ENCODE data around the gene RPTN. TPM values are rescaled to one million over a fixed set of nuclear protein-coding genes. Genes with fewer than 3 reads are reported as not detected.
A peak's percentile ranks its signal among the peaks of the same experiment; 100 is the strongest.

RPTN gene
- total and polyA plus RNA-seq, 7 experiments from 2014 or later: not detected

GRCh38 chr1:152189657-152190442 lies 30.8 kb upstream of the RPTN start:
- H3K9me3 ChIP-seq (ENCODE audit: control insufficient read depth in 2 of 3, low read length in 3 of 3): no peaks in the 10 kb centered on the region
- intact Hi-C loops (cut with micrococcal nuclease): loop anchor here (1.0 to 10.0 kb wide), 6 partner anchors 157 to 268 kb away; no protein-coding TSS in a partner anchor
- no peak overlapping the region for H3K27ac ChIP-seq (ENCODE audit: low read depth, low read length)
- CTCF ChIA-PET: interaction anchor here (0.8 to 7.8 kb wide), 7 partner anchors 9 to 269 kb away, joined by 3 to 97 read pairs (median 4); no protein-coding TSS in a partner anchor
- H3K27me3 ChIP-seq (ENCODE audit: control insufficient read depth in 2 of 2, insufficient read depth in 2 of 2, low read length in 2 of 2): no peaks in the 10 kb centered on the region
- POLR2A ChIA-PET: no interaction called here
- DNase-seq (peak; percentile 17 to 65 (median 45)), ATAC-seq (peak; percentile 78)
- no peaks in the 10 kb centered on the region for H3K4me1 ChIP-seq (ENCODE audit: control insufficient read depth in 2 of 2, insufficient read depth in 2 of 2, low read length in 2 of 2)
- H3K27me3 Mint-ChIP-seq: peaks cover 0 to 45% (median 5%) of the 10 kb centered on the region in 5 donors
- H3K36me3 Mint-ChIP-seq: no peaks in the 10 kb centered on the region
- no peaks in the 10 kb centered on the region for H3K9me3 Mint-ChIP-seq
- peak overlapping the region; percentile 62 to 88 (median 80) for H3K4me3 Mint-ChIP-seq
- peak overlapping the region; percentile 63 for H3K4me3 ChIP-seq (ENCODE audit: low read length)
- H3K36me3 ChIP-seq (ENCODE audit: control insufficient read depth in 2 of 3, insufficient read depth in 3 of 3, low read length in 3 of 3): no peaks in the 10 kb centered on the region
- peak overlapping the region in 3 of 9 donors; percentile 4 to 43 (median 26) for H3K27ac Mint-ChIP-seq
- H3K4me1 Mint-ChIP-seq: peaks cover 0 to 9% (median 6%) of the 10 kb centered on the region in 7 donors

GRCh38 chr1:152188673-152189591 lies 29.9 kb upstream of the RPTN start:
- H3K27ac Mint-ChIP-seq: no peak overlapping the region

GRCh38 chr1:152186556-152187285 lies 27.7 kb upstream of the RPTN start:
- Histone ChIP-seq H3K36me3 (ENCODE audit: control insufficient read depth in 2 of 3, insufficient read depth in 3 of 3, low read length in 3 of 3) (no peaks in the 10 kb centered on the region), H3K4me3 (ENCODE audit: low read length) (no peak overlapping the region), H3K9me3 (ENCODE audit: control insufficient read depth in 2 of 3, low read length in 3 of 3) (no peaks in the 10 kb centered on the region), H3K27me3 (ENCODE audit: control insufficient read depth in 2 of 2, insufficient read depth in 2 of 2, low read length in 2 of 2) (no peaks in the 10 kb centered on the region), H3K4me1 (ENCODE audit: control insufficient read depth in 2 of 2, insufficient read depth in 2 of 2, low read length in 2 of 2) (no peaks in the 10 kb centered on the region), H3K27ac (ENCODE audit: low read depth, low read length) (no peak overlapping the region)
- H3K9me3 Mint-ChIP-seq: no peaks in the 10 kb centered on the region
- DNase-seq: no peak
- peak overlapping the region in 1 of 10 donors; percentile 7 for H3K4me3 Mint-ChIP-seq
- POLR2A ChIA-PET: interaction anchor here (0.7 to 2.1 kb wide), 3 partner anchors 54 to 138 kb away, joined by 3 to 4 read pairs (median 3); no protein-coding TSS in a partner anchor
- H3K36me3 Mint-ChIP-seq: no peaks in the 10 kb centered on the region
- peaks cover 5 to 39% (median 9%) of the 10 kb centered on the region in 5 donors for H3K27me3 Mint-ChIP-seq
- no peak overlapping the region for H3K27ac Mint-ChIP-seq
- CTCF ChIA-PET: interaction anchor here (0.9 to 7.8 kb wide), 10 partner anchors 10 to 282 kb away, joined by 3 to 97 read pairs (median 7); no protein-coding TSS in a partner anchor
- H3K4me1 Mint-ChIP-seq: peaks cover 0 to 9% (median 6%) of the 10 kb centered on the region in 7 donors
- no peak for ATAC-seq
- intact Hi-C loops (cut with micrococcal nuclease): loop anchor here in 1 of 2 donors (2.0 to 10.0 kb wide), 4 partner anchors 76 to 256 kb away; no protein-coding TSS in a partner anchor

More at GRCh38 chr1:152188673-152189591, 29.9 kb upstream of the RPTN start:
- ATAC-seq: peak; percentile 74
- H3K36me3 Mint-ChIP-seq: no peaks in the 10 kb centered on the region
- intact Hi-C loops (cut with micrococcal nuclease): loop anchor here (1.0 to 10.0 kb wide), 6 partner anchors 158 to 269 kb away; no protein-coding TSS in a partner anchor
- peaks cover 0 to 9% (median 6%) of the 10 kb centered on the region in 7 donors for H3K4me1 Mint-ChIP-seq
- no peaks in the 10 kb centered on the region for H3K9me3 Mint-ChIP-seq
- ChIA-PET POLR2A (no interaction called here), CTCF (interaction anchor here (0.7 to 7.8 kb wide), 9 partner anchors 10 to 1483 kb away, joined by 3 to 97 read pairs (median 4); no protein-coding TSS in a partner anchor)
- Histone ChIP-seq H3K36me3 (ENCODE audit: control insufficient read depth in 2 of 3, insufficient read depth in 3 of 3, low read length in 3 of 3) (no peaks in the 10 kb centered on the region), H3K27me3 (ENCODE audit: control insufficient read depth in 2 of 2, insufficient read depth in 2 of 2, low read length in 2 of 2) (no peaks in the 10 kb centered on the region), H3K4me1 (ENCODE audit: control insufficient read depth in 2 of 2, insufficient read depth in 2 of 2, low read length in 2 of 2) (no peaks in the 10 kb centered on the region), H3K27ac (ENCODE audit: low read depth, low read length) (no peak overlapping the region), H3K4me3 (ENCODE audit: low read length) (peak overlapping the region; percentile 63), H3K9me3 (ENCODE audit: control insufficient read depth in 2 of 3, low read length in 3 of 3) (no peaks in the 10 kb centered on the region)
- DNase-seq: peak; percentile 47 to 75 (median 64)
- peak overlapping the region; percentile 62 to 88 (median 80) for H3K4me3 Mint-ChIP-seq
- peaks cover 5 to 50% (median 9%) of the 10 kb centered on the region in 5 donors for H3K27me3 Mint-ChIP-seq

- ChIA-PET POLR2A (interaction anchor here (1.2 to 2.1 kb wide), 3 partner anchors 11 to 138 kb away, joined by 3 to 4 read pairs (median 3); no protein-coding TSS in a partner anchor), CTCF (interaction anchor here (0.6 to 7.8 kb wide), 9 partner anchors 9 to 303 kb away, joined by 3 to 97 read pairs (median 7); no protein-coding TSS in a partner anchor)
- intact Hi-C loops (cut with micrococcal nuclease): loop anchor here (1.0 to 10.0 kb wide), 6 partner anchors 43 to 257 kb away; no protein-coding TSS in a partner anchor
- Histone ChIP-seq H3K27ac (ENCODE audit: low read depth, low read length) (no peak overlapping the region), H3K4me3 (ENCODE audit: low read length) (no peak overlapping the region), H3K9me3 (ENCODE audit: control insufficient read depth in 2 of 3, low read length in 3 of 3) (no peaks in the 10 kb centered on the region), H3K4me1 (ENCODE audit: control insufficient read depth in 2 of 2, insufficient read depth in 2 of 2, low read length in 2 of 2) (no peaks in the 10 kb centered on the region), H3K27me3 (ENCODE audit: control insufficient read depth in 2 of 2, insufficient read depth in 2 of 2, low read length in 2 of 2) (no peaks in the 10 kb centered on the region), H3K36me3 (ENCODE audit: control insufficient read depth in 2 of 3, insufficient read depth in 3 of 3, low read length in 3 of 3) (no peaks in the 10 kb centered on the region)
- Mint-ChIP-seq H3K9me3 (no peaks in the 10 kb centered on the region), H3K36me3 (no peaks in the 10 kb centered on the region), H3K4me3 (no peak overlapping the region), H3K27me3 (peaks cover 5 to 31% (median 9%) of the 10 kb centered on the region in 5 donors), H3K27ac (peak overlapping the region in 1 of 9 donors; percentile 9), H3K4me1 (peaks cover 0 to 9% (median 6%) of the 10 kb centered on the region in 7 donors)
- ATAC-seq (peak; percentile 71), DNase-seq (peak in 8 of 9 donors; percentile 12 to 55 (median 34))
Measured at GRCh38 chr1:152185544-152186391, 26.7 kb upstream of the RPTN start.

GRCh38 chr1:152182944-152183361 lies 23.9 kb upstream of the RPTN start:
- no peak for DNase-seq
- intact Hi-C loops (cut with micrococcal nuclease): loop anchor here in 1 of 2 donors (10.0 kb wide), 2 partner anchors 218 to 248 kb away; no protein-coding TSS in a partner anchor

More at GRCh38 chr1:152182944-152183361, 23.9 kb upstream of the RPTN start:
- Mint-ChIP-seq H3K27ac (no peak overlapping the region), H3K4me1 (peaks cover 0 to 3% (median 0%) of the 10 kb centered on the region in 7 donors), H3K4me3 (no peak overlapping the region), H3K9me3 (no peaks in the 10 kb centered on the region), H3K36me3 (no peaks in the 10 kb centered on the region), H3K27me3 (peaks cover 5 to 29% (median 9%) of the 10 kb centered on the region in 5 donors)
- Histone ChIP-seq H3K4me3 (ENCODE audit: low read length) (no peak overlapping the region), H3K27me3 (ENCODE audit: control insufficient read depth in 2 of 2, insufficient read depth in 2 of 2, low read length in 2 of 2) (no peaks in the 10 kb centered on the region), H3K27ac (ENCODE audit: low read depth, low read length) (no peak overlapping the region), H3K36me3 (ENCODE audit: control insufficient read depth in 2 of 3, insufficient read depth in 3 of 3, low read length in 3 of 3) (no peaks in the 10 kb centered on the region), H3K4me1 (ENCODE audit: control insufficient read depth in 2 of 2, insufficient read depth in 2 of 2, low read length in 2 of 2) (no peaks in the 10 kb centered on the region), H3K9me3 (ENCODE audit: control insufficient read depth in 2 of 3, low read length in 3 of 3) (no peaks in the 10 kb centered on the region)
- peak; percentile 47 for ATAC-seq
- POLR2A ChIA-PET: no interaction called here
- CTCF ChIA-PET: interaction anchor here (1.1 to 7.8 kb wide), 3 partner anchors 9 to 276 kb away, joined by 3 to 97 read pairs (median 19); no protein-coding TSS in a partner anchor
